22Rv1 (cell line): ENCODE results near the gene NQO1.
"Not testable (repeated sequence)": the region's sequence is repeated elsewhere in the genome, so short reads cannot be mapped to it uniquely, and the experiment has no call there.

Source experiments
- H3K27ac ChIP-seq: fragments of 450-650 bp; 2 replicates; pipeline ENCODE4 v1.5.1; 2017
- ZFX ChIP-seq: fragments of 450-650 bp; IDR thresholded peaks from 2 replicates; pipeline ENCODE4 v1.6.1; 2017; ENCODE audit warnings: antibody characterized with exemption, borderline replicate concordance
- TF ChIP-seq, protein P1 (sequence below): fragments of 450-650 bp; IDR thresholded peaks from 2 replicates; pipeline ENCODE4 v1.5.1; 2017; ENCODE audit warnings: mild to moderate bottlenecking

Gene NQO1

DNA sequence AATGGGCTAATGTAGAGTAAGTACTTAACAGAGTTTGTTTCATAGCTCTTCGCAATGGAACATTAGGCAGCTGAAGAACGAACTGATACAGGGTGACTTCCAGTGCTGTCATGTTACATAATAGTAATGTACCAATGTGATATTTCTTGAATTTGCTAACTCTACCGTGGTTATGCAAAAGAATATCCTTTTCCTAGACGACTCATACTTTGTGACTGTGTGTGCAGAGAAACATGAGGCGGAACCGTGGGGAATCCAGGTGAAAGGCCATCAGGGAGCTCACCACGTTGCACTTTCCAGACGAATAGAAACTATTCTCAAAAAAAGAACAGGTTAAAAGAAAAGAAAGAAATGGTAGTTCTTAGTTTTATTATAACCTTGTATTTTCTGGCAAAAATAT, 15.2 kb upstream of the NQO1 start:
- no peak overlapping the region for H3K27ac ChIP-seq
- TF ChIP-seq, protein P1, sequence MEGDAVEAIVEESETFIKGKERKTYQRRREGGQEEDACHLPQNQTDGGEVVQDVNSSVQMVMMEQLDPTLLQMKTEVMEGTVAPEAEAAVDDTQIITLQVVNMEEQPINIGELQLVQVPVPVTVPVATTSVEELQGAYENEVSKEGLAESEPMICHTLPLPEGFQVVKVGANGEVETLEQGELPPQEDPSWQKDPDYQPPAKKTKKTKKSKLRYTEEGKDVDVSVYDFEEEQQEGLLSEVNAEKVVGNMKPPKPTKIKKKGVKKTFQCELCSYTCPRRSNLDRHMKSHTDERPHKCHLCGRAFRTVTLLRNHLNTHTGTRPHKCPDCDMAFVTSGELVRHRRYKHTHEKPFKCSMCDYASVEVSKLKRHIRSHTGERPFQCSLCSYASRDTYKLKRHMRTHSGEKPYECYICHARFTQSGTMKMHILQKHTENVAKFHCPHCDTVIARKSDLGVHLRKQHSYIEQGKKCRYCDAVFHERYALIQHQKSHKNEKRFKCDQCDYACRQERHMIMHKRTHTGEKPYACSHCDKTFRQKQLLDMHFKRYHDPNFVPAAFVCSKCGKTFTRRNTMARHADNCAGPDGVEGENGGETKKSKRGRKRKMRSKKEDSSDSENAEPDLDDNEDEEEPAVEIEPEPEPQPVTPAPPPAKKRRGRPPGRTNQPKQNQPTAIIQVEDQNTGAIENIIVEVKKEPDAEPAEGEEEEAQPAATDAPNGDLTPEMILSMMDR, result no peak
- no peak for TF ChIP-seq ZFX

DNA sequence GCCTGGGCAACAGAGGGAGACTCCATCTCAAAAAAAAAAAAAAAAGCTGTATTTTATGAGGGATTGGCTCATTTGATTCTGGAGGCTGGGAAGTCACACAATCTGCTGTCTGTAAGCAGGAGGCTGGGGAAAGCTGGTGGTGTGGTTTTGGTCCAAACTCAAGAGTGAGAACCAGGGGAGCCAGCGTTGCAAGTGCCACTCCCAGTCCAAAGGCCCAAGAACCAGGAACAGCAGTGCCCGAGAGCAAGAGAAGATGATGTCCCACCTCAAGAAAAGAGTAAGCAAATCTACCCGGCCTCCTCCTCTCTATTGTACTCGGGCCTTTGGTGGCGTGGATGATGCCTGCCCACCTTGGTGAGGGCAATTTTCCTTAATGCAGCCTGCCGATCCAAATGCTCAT, 5.7 kb upstream of the NQO1 start:
- TF ChIP-seq, protein P1, result no peak
- TF ChIP-seq ZFX, result no peak
- no peak overlapping the region for H3K27ac ChIP-seq

DNA sequence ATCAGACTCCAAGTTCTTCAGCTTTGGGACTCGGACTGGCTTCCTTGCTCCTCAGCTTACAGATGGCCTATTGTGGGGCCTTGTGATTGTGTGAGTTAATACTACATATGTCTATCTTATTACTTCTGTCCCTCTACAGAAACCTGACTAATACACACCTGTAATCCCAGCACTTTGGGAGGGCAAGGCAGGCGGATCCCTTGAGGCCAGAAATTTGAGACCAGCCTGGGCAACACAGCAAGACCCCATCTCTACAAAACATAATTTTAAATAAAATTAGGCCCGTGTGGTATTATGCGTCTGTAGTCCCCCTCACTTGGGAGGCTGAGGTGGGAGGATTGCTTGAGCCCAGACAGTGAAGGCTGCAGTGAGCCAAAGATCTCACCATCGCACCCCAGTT, 4.9 kb upstream of the NQO1 start:
- not testable (repeated sequence) for H3K27ac ChIP-seq

DNA sequence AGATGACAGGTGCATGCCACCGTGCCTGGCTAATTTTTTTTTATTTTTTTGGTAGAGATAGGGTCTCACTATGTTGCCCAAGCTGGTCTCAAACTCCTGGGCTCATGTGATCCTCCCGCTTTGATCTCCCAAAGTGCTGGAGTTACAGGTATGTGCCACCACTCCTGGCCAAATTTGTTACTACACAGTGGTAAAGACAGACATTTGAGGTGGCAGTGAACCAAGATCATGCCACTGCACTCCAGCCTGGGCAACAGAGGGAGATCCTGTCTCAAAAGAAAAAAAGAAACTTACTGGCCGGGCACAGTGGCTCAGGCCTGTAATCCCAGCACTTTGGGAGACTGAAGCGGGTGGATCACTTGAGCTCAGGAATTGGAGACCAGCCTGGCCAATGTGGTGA, 2.7 kb upstream of the NQO1 start:
- not testable (repeated sequence) for H3K27ac ChIP-seq

DNA sequence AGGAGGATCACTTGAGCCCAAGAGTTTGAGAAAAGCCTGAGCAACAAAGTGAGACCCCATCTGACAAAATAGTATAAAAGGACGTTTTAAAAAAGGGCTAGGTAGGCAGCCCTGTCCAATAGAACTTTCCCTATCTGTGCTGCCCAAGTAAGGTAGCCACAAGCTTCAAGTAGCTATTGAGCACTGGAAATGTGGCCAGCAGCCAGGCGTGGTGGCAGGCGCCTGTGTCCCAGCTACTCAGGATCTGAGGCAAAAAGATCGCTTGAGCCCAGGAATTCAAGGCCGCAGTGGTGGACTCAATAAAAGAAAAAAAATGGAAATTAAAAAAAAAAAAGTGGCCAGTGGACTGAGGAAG, 1.5 kb upstream of the NQO1 start:
- TF ChIP-seq, protein P1, result no peak
- no peak for TF ChIP-seq ZFX
- H3K27ac ChIP-seq, result peak overlapping the region; percentile 75; the same call in 1 of the 2 replicates

DNA sequence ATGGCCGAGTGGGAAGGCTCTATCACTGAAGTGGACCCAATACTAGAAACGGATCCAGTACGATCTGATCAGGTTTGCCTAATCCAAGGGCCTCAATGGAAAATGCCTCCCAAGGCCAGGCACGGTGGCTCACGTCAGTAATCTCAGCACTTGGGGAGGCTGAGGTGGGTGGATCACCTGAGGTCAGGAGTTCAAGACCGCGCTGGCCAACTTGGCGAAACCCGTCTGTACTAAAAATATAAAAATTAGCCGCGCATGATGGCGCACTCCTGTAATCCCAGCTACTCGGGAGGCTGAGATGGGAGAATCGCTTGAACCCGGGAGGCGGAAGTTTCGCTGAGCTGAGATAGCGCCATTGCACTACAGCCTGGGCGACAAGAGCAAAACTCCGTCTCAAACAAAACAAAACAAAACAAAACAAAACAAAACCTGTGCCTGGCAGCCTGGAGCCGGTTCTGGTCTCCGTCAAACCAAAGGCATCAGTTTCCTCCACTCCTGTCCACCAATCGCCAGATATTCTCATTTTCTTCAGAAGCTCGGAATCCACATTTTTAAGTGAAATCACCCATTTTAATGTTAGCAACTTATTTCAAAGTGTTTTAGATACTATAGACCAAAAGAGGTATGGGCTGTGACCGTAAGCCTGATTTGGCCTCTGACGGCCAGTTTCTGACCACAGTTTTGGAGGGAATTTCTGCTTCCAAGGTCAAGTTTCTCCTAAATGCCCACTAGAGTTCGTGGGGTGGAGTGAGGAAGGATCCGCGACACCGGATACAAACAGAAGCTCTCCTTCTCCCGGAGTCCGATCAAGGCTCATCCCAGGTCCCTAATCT, 664 bp downstream of the NQO1 start:
- TF ChIP-seq ZFX, result no peak
- TF ChIP-seq, protein P1, result 0 out of 2 replicates have a peak, but pooled peaks have one; percentile 7
- H3K27ac ChIP-seq, result peak overlapping the region; percentile 75

DNA sequence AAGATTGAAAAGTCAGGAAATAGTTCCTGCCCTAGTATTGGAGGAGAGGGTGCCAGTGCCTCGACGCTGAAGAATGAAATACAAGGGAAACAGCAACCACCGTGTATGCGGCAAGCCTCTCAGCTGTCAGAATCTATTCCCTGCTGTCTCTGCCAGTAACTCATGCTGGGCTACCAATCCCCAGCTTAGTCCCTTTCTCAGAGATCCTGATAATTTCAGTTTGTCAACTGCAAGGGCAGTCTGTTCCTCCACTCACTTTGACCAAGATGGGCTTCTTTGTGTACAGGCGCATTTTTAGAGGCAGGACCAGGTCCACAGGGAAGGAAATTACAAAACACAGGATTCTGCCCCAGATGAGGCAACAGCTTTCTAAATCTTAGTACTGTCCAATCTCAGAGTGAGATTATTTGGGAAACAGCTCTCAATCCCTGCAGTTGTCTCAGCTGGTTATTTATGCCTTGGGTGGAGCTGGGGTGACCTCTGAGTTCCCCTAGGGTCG, 1.3 kb downstream of the NQO1 start:
- peak overlapping the region; percentile 75 for H3K27ac ChIP-seq
- TF ChIP-seq ZFX, result no peak
- TF ChIP-seq, protein P1, result no peak

DNA sequence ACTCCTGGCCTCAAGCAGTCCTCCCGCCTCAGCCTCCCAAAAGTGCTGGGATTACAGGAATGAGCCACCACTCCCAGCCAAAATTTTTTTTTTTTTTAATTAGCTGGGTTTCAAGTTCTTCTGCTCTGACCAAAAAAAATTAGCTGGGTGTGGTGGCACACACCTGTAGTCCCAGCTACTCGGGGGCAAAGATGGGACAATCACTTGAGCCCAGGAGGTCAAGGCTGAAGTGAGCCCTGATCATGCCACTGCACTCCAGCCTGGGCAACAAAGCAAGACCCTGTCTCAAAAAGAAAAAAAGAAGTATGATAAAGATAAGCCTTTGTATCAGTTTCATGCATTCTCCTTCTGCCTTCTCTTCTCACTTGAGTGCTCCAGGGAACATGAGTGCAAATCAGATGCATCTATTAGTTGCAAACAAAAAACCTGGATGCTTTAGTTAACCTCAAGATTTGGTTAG, 1.9 kb downstream of the NQO1 start:
- peak overlapping the region; percentile 75 for H3K27ac ChIP-seq
- TF ChIP-seq, protein P1, result no peak
- no peak for TF ChIP-seq ZFX
